Fibroblast of skin of abdomen (primary cell): ENCODE data around the gene CCDC69.
"Not testable (repeated sequence)": the region's sequence is repeated elsewhere in the genome, so short reads cannot be mapped to it uniquely, and the experiment has no call there.

Experiments used
- DNase-seq: peaks from one replicate; pipeline ENCODE4 v3.0.0-alpha.2; 2013

The CCDC69 gene

GRCh38 chr5:151191661-151192060 is 32.2 kb downstream of the CCDC69 start:
- DNase-seq = no peak

DNA sequence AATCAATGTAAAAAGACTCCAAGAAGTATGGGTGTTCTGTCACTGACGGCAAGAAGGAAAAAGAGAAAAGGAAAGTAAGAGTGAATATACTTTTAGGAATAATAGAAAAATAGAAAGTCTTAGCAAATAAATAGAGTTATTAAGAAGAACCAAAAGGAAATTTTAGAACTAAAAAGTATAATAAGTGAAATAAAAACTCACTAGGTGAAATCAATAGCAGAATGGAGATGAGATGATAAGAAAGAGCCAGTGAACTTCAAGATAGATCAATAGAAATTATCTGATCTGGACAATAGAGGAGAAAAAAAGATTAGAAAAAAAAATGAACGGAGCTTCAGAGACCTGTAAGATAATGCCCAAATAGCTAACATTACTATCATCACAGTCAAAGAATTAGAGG is 34.7 kb downstream of the CCDC69 start:
- DNase-seq = no peak

DNA sequence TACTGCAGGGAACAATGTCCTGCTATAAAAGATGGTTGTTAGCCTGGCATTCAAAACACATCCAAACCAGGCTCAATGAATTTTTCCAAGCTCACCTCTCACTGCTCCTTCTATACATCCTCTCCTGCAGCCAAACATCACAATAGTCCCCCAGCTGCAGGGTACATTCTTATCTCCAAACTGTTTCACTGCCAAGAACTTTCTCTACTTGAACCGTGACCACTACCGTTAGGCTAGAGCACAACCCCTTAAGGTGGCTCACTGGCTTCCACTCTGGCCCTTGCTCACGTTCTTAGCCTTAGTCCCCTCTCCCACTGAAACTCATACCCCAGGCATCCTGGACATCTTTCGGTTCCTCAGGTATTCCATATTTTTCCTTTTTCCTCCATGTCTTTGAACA is 37.4 kb downstream of the CCDC69 start:
- DNase-seq = no peak

GRCh38 chr5:151186052-151186451 is 37.8 kb downstream of the CCDC69 start:
- DNase-seq = no peak

DNA sequence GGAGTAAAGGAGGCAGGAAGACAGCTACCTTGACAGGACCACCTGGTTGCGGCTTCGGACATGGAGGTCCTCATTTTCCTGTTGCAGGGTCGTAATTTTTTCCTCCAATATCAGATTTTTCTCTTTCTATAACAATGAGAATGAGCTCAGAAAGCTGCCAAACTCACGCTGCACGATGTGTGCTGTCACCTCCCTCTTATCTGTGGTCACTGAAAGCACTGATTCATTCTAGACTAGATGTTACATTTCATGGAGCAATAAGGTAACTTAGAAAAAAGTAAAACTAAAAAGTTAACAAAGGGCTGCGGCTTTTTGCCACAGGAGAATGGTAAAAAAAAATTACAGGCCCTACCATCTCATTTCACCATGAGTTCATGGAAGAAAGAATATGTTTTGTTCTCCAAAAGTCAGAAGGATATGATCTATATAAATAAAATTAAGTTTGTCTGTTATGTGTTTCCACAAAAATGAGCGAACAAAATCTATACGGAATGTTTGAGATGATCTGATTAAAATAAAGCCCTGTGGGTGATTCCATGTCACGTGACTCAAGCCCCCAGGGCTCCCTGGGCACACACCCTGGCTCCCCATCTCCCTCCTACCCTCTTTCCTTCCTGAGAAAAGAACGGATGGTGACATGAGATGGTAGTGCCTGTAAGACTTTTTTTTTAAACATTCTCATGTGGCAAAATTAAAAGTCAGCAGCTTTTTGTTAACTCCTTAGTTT is 39.4 kb downstream of the CCDC69 start:
- no peak for DNase-seq

GRCh38 chr5:151183456-151184245 is 40.2 kb downstream of the CCDC69 start:
- DNase-seq = peak; percentile 14

DNA sequence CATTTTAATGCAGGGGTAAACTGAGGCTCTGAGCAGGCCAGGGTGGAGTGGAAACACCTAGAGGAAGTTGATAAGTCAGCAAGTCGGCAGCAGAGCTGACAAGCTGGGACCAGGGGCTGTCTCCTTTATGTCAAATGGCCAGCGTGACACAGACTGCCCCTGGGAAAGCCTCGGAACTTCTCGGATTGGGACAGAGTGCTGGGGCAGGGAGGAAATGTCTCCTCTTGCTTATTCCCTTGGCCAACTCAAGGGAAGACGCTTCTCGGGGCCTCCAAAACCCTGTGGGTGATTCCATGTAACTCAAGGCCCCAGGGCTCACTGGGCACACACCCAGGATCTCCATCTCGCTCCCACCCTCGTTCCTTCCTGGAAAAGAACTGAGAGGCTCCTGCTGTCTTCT is 40.9 kb downstream of the CCDC69 start:
- no peak for DNase-seq

DNA sequence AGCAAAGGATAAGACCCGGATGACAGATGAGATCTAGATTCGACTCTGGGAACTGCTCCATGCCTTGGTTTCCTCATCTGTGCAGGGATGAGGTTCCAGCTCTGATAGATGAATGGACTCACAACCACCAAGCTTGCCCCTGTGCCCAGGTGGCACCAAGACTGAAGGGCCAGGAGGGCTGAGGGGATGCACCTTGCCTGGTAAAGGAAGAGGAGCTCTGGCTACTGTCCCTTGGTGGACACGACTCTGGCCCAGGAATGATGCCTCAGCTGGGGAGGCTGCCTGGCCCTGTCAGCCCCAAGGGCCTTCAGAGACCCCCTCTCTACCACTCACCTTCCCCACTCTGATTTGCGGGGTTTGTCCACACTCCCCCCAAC is 41.4 kb downstream of the CCDC69 start:
- DNase-seq = no peak

DNA sequence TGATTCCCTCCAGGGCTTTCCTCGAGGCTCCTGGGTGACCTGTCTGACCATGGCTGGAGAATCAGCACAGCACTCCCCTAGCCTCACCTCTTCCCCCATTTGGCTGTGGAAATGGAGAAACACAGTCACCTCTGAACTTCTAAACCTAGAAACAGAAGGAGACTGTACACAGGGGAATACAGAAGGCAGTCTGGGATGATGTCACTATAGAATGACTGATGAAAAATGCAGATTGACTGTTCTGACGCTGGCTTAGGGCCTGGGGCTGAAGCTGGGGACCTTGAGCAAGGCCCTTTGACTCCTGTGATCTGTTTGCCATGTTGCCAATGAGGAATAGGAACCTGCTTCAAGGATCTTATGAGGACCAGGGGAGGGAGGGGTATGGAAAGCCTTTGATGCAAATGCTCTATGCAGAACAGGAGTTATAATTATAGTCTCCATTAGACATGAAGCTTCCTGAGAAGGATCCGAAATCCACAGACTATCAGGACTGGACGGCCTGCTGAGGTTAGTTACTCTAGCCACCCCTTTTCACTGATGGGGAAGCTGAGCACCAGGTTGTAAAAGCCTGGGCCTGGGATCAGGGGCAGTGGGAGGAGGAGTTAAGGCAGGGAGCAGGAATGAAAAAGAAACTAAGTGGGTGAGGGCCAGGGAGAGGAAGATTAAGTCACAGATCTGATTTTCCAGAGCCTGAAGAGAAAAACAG is 41.9 kb downstream of the CCDC69 start:
- DNase-seq = no peak

DNA sequence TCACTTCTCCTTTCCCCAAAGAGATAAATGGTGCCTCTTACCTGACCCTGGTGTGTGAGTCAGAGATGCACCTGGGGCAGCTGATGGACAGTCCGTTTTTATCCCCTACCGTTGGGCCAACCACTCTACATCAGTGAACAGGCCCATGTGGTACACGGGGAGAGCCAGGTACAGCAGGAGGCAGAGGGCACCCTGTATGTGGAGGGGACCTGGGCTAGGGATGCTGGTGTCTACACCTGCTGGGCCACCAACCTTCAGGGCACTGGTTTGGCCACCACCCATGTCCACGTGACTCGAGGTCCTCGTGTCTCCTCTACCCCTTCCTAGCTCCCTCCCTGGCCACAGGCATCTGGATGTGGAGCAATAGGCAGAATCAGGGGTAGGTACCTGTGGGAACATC is 43.6 kb downstream of the CCDC69 start:
- no peak for DNase-seq

DNA sequence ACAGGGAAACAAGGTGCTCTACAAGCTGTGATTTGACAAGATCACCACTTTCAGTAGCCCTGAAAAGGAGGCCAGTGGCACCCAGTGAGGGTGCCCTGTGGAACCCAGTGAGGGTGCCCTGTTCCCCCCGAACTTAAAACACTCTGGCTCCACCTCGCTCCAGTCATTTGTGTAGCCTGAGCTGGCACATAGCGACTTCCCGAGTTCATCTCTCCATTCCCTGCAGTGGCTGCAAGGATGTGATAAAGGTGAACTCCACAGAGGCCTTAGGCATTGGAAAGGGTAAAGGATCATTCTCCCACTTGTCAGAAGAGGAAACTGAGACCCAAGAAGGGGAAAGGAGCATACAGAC is 44.4 kb downstream of the CCDC69 start:
- no peak for DNase-seq

DNA sequence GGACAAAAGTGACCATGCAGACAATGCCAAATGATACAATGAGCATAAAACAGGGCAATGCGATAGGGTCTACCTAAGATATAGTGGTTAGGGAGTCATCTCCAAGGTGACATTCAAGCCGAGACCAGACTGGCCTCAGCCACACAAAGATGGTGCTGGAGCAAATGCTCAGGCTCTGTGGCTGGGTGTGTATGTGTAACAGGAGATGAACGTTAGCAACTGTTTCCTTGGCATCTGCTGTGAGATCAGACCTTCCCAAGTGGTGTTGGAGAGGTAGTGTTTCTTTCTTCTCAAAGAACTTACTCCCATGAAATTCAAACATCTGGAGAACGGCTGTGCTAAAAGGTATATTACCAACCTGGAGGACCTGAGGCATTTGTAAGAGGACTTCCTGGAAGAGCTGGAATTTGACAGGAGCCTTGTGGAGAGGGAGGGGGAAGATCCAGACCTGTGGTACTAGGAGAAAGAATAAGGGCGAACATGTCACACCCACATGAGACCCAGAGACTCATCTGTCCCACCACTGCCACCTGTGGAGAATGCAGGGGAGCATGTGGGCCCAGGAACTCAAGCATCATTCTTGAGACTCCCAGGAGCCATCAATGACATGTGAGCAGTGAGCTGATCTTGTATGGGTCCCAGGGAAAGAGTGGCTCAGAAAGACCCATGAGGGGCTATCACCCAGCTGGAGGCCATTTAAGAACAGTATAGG is 45.0 kb downstream of the CCDC69 start:
- DNase-seq = no peak

DNA sequence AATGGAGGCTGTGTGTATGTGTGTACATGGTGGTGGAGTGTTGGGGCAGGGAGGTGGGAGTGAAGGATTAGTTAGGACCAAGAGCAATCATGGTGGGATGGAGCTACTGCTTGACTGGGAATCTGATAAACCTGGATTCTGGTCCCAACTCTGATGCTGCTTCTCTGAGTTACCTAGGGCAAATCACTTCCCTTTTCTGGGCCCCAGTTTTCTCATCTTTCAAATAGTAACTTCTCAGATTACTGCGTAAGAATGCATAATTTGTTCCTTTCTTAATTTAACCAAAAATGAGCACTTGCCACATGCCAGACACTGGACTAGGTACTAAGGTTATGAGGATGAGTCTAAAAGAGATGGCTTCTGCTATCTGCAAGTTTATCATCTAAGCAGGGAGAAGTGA is 45.5 kb downstream of the CCDC69 start:
- no peak for DNase-seq

GRCh38 chr5:151176268-151176667 is 47.6 kb downstream of the CCDC69 start:
- DNase-seq = not testable (repeated sequence)

DNA sequence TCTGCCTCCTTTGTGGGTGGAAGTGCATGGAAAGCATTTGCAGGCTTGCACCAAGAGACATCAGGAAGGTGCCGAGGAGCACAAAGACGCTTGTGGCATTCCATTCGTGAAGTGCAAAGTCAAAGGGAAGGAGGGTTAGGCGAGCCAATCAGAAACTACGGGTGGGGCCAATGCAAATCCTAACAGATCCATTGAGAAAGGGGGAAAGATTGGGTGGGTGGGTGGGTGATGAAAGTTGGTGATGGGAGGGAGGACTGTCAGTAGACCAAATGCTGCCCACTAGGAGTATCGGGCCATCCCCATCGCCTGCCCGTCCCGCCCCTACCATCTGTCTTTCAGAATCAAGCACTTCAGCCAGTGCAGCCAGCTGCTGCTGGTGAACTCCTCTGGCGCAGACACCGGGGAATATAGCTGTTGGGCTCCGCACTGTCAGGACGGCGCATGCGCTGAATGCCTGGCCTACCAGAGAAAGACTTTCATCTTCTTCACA is 49.2 kb downstream of the CCDC69 start:
- no peak for DNase-seq

GRCh38 chr5:151173711-151174611 is 49.9 kb downstream of the CCDC69 start:
- DNase-seq = no peak

DNA sequence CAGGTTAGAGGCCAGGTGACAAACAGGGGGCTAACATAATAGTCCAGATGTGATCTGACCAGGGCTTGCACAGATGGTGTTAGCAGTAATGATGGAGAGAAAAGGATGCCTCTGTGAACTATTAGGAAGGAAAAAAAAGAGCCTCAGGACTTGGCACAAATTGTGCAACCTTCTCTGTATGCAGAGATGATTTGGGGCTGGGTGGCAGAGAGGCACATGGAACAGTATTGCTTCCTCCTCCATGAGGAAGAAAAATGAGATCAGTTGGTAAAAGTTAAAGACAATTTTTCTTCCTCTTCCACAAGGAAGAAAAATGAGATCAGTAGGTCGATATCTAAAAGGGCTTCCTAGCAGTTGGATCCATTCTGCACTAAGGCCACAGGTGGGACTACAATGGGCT is 52.4 kb downstream of the CCDC69 start:
- DNase-seq = no peak

DNA sequence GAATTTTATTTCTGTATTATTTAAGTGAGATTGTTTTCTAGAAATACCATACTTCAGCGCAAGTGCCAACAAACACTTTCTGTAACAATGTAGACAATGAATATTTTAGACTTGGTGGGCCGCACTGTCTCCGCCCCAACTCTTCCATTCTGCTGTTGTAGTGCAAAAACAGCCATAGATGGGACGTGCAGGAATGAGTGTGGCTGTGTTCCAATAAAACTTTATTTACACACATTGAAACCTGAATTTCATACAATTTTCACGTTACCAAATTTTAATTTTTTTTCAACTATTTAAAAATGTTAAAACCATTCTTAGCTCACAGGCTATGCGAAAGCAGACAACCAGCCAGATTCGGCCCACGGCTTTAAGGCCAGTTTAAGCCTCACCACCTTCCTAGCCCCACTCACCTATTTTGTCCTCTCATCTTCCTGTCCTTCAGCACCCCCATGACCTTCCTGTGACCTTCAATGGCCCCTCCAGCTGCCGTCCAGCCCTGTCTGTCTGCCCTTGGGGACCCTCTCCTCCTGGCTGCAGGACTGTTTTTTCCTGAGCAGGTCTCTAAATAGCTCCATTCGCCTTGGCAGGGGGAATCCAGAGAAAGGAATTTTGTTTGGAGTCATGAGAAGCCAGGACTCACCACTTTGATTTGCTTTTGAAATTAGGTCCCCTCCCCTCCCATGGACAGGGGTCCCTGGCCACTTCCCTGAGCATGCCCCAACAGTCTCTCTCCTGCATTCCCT is 55.1 kb downstream of the CCDC69 start:
- DNase-seq = no peak

- DNase-seq = no peak
These were observed 56.9 kb downstream of the CCDC69 start for GRCh38 chr5:151167022-151167421.

- DNase-seq = peak; percentile 64
These were observed 59.1 kb downstream of the CCDC69 start for GRCh38 chr5:151164687-151165392.
